Omental fat pad (tissue), 4 donors: Measurements from ENCODE around the gene COPS7A. TPM values are rescaled to one million over a fixed set of nuclear protein-coding genes. Genes with fewer than 3 reads are reported as not detected.

ENCODE experiments used
- ATAC-seq: fragments of 150-250 bp; one replicate; pipeline ENCODE4 v1.9.1; 2016; ENCODE audit warnings: mild to moderate bottlenecking, moderate library complexity; ENCODE audit not compliant: low FRiP score
- DNase-seq: peaks from one replicate; pipeline ENCODE4 v3.0.0-alpha.2; 2019; ENCODE audit warnings: low spot score
- CTCF ChIP-seq, 3 donors: fragments of 450-650 bp; IDR thresholded peaks; one replicate each; pipeline ENCODE4 v1.5.1; 2016 to 2017; ENCODE audit warnings: antibody characterized with exemption in 3 of 3, mild to moderate bottlenecking in 3 of 3, moderate library complexity in 2 of 3
- total RNA-seq, 4 donors: library from RNA; depleted of rRNA; stranded (reverse); fragments of >200 nt; gene quantifications; one replicate each; pipeline ENCODE4 v1.1.0, GENCODE V29; 2016

The COPS7A gene
- total RNA-seq, 4 donors from 2014 or later = 51.2 to 64.0 (median 62.7) TPM

GRCh38 chr12:6745741-6746525 lies 22.1 kb downstream of the COPS7A start:
- DNase-seq (no peak), ATAC-seq (no peak)
- TF ChIP-seq CTCF (IDR thresholded peaks at IDR 0.05) = no peak

- DNase-seq (no peak), ATAC-seq (no peak)
- no peak for TF ChIP-seq CTCF (IDR thresholded peaks at IDR 0.05)
Measured at GRCh38 chr12:6747216-6747615, 23.4 kb downstream of the COPS7A start.

- no peak for DNase-seq
- TF ChIP-seq CTCF (IDR thresholded peaks at IDR 0.05) = no peak
- ATAC-seq = no peak
Measured at GRCh38 chr12:6748761-6749160, 24.9 kb downstream of the COPS7A start.

GRCh38 chr12:6750506-6750905 lies 26.7 kb downstream of the COPS7A start:
- no peak for ATAC-seq
- no peak for TF ChIP-seq CTCF (IDR thresholded peaks at IDR 0.05)
- no peak for DNase-seq

GRCh38 chr12:6751767-6752166 lies 27.9 kb downstream of the COPS7A start:
- no peak for TF ChIP-seq CTCF (IDR thresholded peaks at IDR 0.05)
- ATAC-seq = no peak

GRCh38 chr12:6752167-6752920 lies 28.5 kb downstream of the COPS7A start:
- ATAC-seq = peak; percentile 31
- TF ChIP-seq CTCF (IDR thresholded peaks at IDR 0.05) = no peak
- no peak for DNase-seq

More at GRCh38 chr12:6751767-6752166, 27.9 kb downstream of the COPS7A start:
- DNase-seq = no peak
